Measurements from ENCODE around the gene NUAK1.

NUAK1 gene

GRCh38 chr12:106027286-106027685, 111.5 kb downstream of the NUAK1 start:
- no peak for ATAC-seq
- TF ChIP-seq, protein P1, sequence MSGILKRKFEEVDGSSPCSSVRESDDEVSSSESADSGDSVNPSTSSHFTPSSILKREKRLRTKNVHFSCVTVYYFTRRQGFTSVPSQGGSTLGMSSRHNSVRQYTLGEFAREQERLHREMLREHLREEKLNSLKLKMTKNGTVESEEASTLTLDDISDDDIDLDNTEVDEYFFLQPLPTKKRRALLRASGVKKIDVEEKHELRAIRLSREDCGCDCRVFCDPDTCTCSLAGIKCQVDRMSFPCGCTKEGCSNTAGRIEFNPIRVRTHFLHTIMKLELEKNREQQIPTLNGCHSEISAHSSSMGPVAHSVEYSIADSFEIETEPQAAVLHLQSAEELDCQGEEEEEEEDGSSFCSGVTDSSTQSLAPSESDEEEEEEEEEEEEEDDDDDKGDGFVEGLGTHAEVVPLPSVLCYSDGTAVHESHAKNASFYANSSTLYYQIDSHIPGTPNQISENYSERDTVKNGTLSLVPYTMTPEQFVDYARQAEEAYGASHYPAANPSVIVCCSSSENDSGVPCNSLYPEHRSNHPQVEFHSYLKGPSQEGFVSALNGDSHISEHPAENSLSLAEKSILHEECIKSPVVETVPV (CRISPR knock-in tag; IDR thresholded peaks at IDR 0.05) = no peak

GRCh38 chr12:106025129-106025528, 113.6 kb downstream of the NUAK1 start:
- ATAC-seq = no peak
- TF ChIP-seq RARB (CRISPR knock-in tag; IDR thresholded peaks at IDR 0.05) (no peak), CSDC2 (CRISPR knock-in tag; IDR thresholded peaks at IDR 0.05) (no peak), ARNTL (CRISPR knock-in tag; IDR thresholded peaks at IDR 0.05; ENCODE audit: borderline replicate concordance, low read depth) (no peak), ZFP30 (CRISPR knock-in tag; IDR thresholded peaks at IDR 0.05) (no peak), ZNF8 (CRISPR knock-in tag; IDR thresholded peaks at IDR 0.05) (no peak), PPARA (CRISPR knock-in tag; IDR thresholded peaks at IDR 0.05; ENCODE audit: borderline replicate concordance) (no peak), ZC3H10 (CRISPR knock-in tag; IDR thresholded peaks at IDR 0.05) (no peak), ESRRG (CRISPR knock-in tag; IDR thresholded peaks at IDR 0.05) (no peak), ISL1 (CRISPR knock-in tag; IDR thresholded peaks at IDR 0.05) (no peak), GLIS3 (CRISPR knock-in tag; IDR thresholded peaks at IDR 0.05) (no peak), OSR1 (CRISPR knock-in tag; IDR thresholded peaks at IDR 0.05) (no peak), POU6F1 (CRISPR knock-in tag; IDR thresholded peaks at IDR 0.05; ENCODE audit: borderline replicate concordance, low read depth) (no peak), BACH2 (CRISPR knock-in tag; IDR thresholded peaks at IDR 0.05; ENCODE audit: borderline replicate concordance) (no peak), ZNF70 (CRISPR knock-in tag; IDR thresholded peaks at IDR 0.05) (no peak), TSHZ2 (CRISPR knock-in tag; IDR thresholded peaks at IDR 0.05) (no peak), TOX (CRISPR knock-in tag; IDR thresholded peaks at IDR 0.05; ENCODE audit: borderline replicate concordance) (no peak)
- TF ChIP-seq, protein P1 (CRISPR knock-in tag; IDR thresholded peaks at IDR 0.05) = no peak

- TF ChIP-seq BACH2 (CRISPR knock-in tag; IDR thresholded peaks at IDR 0.05; ENCODE audit: borderline replicate concordance) (no peak), PPARA (CRISPR knock-in tag; IDR thresholded peaks at IDR 0.05; ENCODE audit: borderline replicate concordance) (no peak), CSDC2 (CRISPR knock-in tag; IDR thresholded peaks at IDR 0.05) (no peak), POU6F1 (CRISPR knock-in tag; IDR thresholded peaks at IDR 0.05; ENCODE audit: borderline replicate concordance, low read depth) (no peak), ZC3H10 (CRISPR knock-in tag; IDR thresholded peaks at IDR 0.05) (no peak)
- TF ChIP-seq, protein P1 (CRISPR knock-in tag; IDR thresholded peaks at IDR 0.05) = no peak
- no peak for ATAC-seq
Measured at GRCh38 chr12:106023039-106023438, 115.7 kb downstream of the NUAK1 start.

Measured in SK-N-SH treated with all-trans-retinoic acid at 6 μM for 48 hours (cell line).